Ammon's horn (tissue), 1 donor: ENCODE data around the gene ATP6V1F.

Experiments used
- DNase-seq: peaks from one replicate; pipeline ENCODE4 v3.0.0-alpha.2; 2016; ENCODE audit warnings: low spot score

ATP6V1F gene

DNA sequence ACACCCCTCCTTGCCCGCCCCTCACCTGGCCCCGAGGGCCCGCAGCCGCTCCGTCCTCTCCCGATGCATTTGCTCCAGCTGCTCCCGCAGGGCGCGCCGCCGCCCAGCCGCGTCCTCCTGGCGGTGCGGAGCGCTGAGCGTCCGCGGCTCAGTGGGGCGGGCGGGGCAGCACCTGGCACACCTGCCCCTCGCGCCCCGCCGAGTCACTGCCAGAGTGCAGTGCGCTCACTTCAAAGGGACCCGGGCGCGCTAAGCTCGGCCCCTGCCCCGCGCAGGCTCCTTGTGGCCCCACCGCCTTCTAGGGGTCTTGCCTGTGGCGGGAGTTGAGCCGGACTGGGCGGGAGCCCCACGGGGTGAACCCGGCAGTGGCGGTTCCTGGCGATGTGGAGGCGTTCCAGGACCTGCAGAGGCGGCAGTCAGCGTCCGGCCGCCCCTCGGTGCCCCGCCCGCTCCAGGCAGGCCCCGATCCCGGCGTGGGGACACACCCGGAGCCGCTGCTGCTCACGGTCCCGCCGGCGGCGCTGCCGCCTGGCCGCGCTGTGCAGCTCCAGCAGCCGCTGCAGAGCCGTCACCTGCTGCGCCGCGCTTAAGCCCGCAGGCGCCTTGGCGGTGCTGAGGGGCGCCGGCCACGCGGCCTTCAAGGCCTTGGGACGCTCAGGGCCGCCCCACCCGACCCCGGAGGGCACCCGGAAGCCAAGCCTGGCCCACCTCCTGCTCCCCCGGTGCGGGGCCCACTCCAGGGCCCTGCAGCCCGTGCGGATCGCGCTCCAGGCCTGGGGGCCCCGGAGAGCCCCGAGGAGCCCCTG lies 6.7 kb downstream of the ATP6V1F start:
- DNase-seq: peak; percentile 53

GRCh38 chr7:128869944-128870285 lies 7.3 kb downstream of the ATP6V1F start:
- no peak for DNase-seq

DNA sequence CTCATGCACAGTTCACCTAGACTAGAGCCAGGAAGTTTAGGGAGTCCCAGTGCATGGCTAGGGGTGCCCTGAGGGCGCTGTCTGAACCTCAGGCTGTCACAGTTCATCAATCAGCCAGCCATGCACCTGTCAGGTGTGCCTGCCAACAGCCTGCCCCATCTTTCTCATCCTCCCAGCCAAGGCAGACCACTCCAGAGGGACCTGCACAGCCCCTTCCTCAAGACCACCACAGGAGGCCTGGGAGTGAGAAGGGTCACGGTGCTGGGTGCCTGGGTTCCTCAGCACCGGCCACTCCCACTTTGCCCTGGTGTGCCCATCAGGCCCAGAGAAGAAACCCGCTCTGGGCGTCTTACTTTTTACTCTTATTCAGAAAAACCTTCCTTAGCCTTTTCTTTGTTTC lies 8.4 kb downstream of the ATP6V1F start:
- DNase-seq: no peak

GRCh38 chr7:128872394-128872824 lies 9.8 kb downstream of the ATP6V1F start:
- DNase-seq: no peak

DNA sequence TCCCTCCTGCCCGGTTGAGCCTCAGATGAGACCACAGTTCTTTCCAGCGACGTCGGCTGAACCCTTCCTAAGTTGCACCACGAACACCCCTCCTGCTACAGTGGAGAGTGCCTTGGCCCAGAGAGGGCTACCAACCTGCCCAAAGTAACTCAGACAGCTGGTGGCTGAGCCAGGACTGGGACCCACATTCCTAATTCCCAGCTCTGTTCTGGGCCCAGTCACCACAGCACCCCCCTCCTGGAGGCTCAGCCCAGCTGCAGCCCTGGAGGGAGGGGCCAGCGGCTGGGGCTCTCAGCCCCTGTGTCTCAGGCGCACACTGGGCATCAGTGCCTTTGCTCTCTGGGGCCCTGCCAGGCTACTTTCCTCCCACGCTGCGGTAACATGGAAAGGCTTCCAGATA lies 10.6 kb downstream of the ATP6V1F start:
- DNase-seq: no peak

GRCh38 chr7:128874140-128875031 lies 11.7 kb downstream of the ATP6V1F start:
- no peak for DNase-seq

GRCh38 chr7:128875523-128875948 lies 12.9 kb downstream of the ATP6V1F start:
- no peak for DNase-seq

DNA sequence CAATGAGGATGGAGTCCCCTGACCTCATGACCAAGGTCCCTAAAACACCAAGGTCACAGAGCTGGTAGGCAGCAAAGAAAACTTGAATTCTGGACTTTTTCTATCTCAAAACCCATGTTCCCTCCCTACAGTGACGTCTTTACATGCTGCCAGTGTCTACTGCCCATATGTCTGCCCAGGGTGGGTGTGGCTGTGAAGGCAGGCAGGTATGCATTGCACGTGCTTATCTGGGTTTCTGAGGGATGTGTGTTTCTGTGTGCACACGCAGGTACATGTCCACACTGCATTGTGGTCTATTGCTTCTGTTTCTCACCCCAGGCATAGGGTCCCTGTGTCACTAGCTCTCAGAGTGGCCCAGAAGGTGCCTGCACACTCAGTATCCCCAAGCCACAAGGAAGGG lies 13.5 kb downstream of the ATP6V1F start:
- DNase-seq: no peak

GRCh38 chr7:128876586-128876977 lies 13.9 kb downstream of the ATP6V1F start:
- no peak for DNase-seq

DNA sequence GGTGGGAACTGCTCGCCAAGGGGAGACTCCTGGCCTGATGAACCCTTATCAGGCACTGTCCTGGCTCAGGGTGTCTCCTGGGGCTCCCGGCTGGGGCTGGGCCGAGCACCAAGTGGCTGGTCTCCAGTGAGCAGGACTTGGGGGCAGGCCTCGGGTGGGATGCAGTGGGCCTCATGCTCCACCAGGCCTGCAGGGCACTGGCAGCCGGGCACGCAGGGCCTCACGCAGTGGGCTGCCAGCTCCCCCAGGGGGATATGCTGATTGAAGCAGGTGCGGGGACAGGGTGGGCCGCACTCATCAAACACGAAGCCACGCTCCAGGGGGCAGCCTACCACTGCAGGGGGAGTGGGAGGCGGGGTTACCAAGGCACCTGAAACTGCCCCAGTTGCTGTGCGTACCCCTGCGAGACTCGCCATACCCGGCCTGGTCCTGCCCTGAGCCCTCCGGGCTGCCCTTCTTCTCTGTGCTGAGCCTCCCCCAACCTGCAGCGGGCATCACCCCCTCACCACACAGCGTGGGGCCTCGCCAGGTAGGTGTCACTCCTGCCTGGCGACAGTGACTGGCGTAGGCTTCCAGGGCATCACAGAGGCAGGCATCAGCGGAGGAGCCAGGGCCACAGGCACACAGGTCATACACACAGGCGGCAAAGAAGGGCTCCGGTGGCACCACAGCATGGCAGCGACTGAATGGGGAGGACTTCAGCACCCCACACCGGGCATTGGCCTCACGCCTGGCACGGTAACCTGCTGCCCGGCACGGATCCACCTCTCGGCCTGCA lies 14.5 kb downstream of the ATP6V1F start:
- no peak for DNase-seq

- DNase-seq: no peak
Measured at GRCh38 chr7:128877756-128878120, 15.1 kb downstream of the ATP6V1F start.

- DNase-seq: no peak
Measured at GRCh38 chr7:128878226-128879105, 15.8 kb downstream of the ATP6V1F start.

DNA sequence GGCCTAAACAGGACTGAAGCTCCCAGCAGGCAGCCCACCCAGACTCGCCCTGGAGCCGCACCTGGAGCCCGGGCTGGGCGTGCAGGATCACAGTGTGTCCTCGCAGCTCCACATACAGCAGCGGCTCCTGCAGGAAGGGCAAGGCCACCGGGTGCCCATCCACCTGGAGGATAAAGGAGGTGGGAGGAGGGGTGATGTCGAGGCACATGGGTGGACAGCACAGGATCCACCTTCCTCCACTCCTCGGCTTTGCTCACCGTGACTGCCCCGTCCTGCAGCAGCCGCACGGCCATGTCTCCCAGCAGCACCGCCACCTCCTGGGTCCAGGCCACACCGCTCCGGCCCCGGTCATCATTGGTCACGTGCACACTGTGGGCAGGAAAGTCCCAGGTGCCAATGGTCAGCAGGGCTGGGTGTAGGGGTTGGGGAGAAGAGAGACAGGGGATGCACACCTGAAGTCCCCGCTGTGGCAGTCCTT lies 16.8 kb downstream of the ATP6V1F start:
- no peak for DNase-seq

- peak; percentile 83 for DNase-seq
Measured at GRCh38 chr7:128879939-128880746, 17.5 kb downstream of the ATP6V1F start.

- DNase-seq: no peak
Measured at GRCh38 chr7:128880791-128881457, 18.3 kb downstream of the ATP6V1F start.

DNA sequence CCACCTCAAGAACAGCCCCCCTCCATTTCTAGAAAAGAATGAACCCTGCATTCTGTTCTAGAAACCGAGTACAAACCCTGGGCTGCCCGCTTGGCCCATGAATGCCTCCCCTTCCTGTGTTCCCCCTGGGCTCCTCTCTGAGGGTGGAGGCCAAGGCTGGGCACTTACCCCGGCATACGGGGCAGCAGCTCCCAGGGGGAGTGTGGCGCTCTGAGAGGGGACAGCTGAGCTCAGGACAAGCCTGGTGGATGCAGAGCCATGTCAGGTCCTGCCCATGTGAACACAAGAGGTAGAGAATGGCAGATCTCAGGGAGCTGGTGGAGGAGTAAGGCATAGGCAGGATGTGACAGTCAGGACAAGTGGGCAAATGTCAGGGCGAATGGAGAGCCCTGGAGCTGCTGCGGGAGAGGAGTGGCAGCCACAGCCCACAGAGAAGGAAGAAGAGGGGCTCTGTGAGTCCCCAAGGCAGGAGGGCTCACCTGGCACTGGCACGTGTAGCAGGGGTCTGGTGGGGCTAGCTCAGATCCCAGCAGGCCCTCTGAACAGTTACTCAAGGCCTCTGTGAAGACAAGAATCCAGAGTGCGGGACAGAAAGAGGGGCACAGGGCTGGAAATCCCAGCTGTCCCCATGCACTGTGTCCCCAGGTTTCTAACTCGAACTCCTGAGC lies 18.9 kb downstream of the ATP6V1F start:
- DNase-seq: no peak

DNA sequence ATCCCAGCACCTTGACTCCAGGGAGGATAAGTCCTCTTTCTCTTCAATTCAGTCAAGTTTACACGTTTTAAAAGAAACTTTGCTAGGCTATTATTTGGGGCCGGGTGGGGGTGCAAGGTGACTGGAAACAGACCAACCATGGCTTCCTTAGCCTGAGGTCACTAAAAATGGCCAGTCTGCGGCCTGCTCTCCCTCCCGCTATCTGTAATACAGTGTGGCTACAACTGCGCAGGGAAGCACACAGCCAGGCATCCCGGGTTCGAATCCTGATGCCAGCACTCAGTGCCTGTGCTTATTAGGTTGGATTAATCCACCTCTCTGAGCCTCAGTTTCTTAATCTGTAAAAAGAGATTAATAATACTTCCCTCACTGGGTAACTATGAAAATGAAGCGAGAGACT lies 19.5 kb downstream of the ATP6V1F start:
- no peak for DNase-seq

GRCh38 chr7:128883622-128884448 lies 21.2 kb downstream of the ATP6V1F start:
- DNase-seq: peak; percentile 84
